HG02588 (cell line): ENCODE data around the gene MEGF6.

Source experiments
- ATAC-seq: cut with Tn5 transposase; IDR thresholded peaks from one replicate; pipeline ENCODE4 v1.9.1; 2021; ENCODE audit warnings: mild to moderate bottlenecking, moderate library complexity; ENCODE audit not compliant: unreplicated experiment

The MEGF6 gene

GRCh38 chr1:3611170-3612019 lies at the start of gene MEGF6:
Gene MEGF6, minus strand, starts transcription at chr1:3611508. Its CDS starts 240 bp downstream, at chr1:3611268.
- ATAC-seq, result no peak

GRCh38 chr1:3660704-3661103 lies 49.4 kb upstream of the MEGF6 start:
- no peak for ATAC-seq

GRCh38 chr1:3659093-3659492 lies 47.8 kb upstream of the MEGF6 start:
- ATAC-seq, result no peak

- no peak for ATAC-seq
Observed at GRCh38 chr1:3658231-3658615, 46.9 kb upstream of the MEGF6 start.

GRCh38 chr1:3657578-3658230 lies 46.4 kb upstream of the MEGF6 start:
- no peak for ATAC-seq

- no peak for ATAC-seq
Observed at GRCh38 chr1:3657096-3657475, 45.8 kb upstream of the MEGF6 start.

GRCh38 chr1:3656450-3657095 lies 45.3 kb upstream of the MEGF6 start:
- ATAC-seq, result peak; percentile 45

- ATAC-seq, result no peak
Observed at GRCh38 chr1:3654549-3655281, 43.4 kb upstream of the MEGF6 start.

GRCh38 chr1:3653286-3653618 lies 41.9 kb upstream of the MEGF6 start:
- ATAC-seq, result no peak

GRCh38 chr1:3652548-3653285 lies 41.4 kb upstream of the MEGF6 start:
- no peak for ATAC-seq

- ATAC-seq, result no peak
Observed at GRCh38 chr1:3651930-3652547, 40.7 kb upstream of the MEGF6 start, which contains the start of gene TP73. Gene TP73, plus strand, starts transcription at chr1:3652516. Its CDS starts 29,850 bp downstream, at chr1:3682366.

GRCh38 chr1:3651026-3651929 lies 40.0 kb upstream of the MEGF6 start:
- no peak for ATAC-seq

GRCh38 chr1:3650248-3651025 lies 39.1 kb upstream of the MEGF6 start:
- ATAC-seq, result no peak

GRCh38 chr1:3649342-3650247 lies 38.3 kb upstream of the MEGF6 start, which contains the start of gene WRAP73:
Gene WRAP73, minus strand, starts transcription at chr1:3650103. Its CDS starts 104 bp downstream, at chr1:3649999.
- peak; percentile 72 for ATAC-seq

- no peak for ATAC-seq
Observed at GRCh38 chr1:3646596-3646995, 35.3 kb upstream of the MEGF6 start.

GRCh38 chr1:3645666-3646355 lies 34.5 kb upstream of the MEGF6 start:
- ATAC-seq, result no peak

- ATAC-seq, result no peak
Observed at GRCh38 chr1:3645247-3645646, 33.9 kb upstream of the MEGF6 start.
